ENCODE results near the gene ATP1A1.
A peak's percentile ranks its signal among the peaks of the same experiment; 100 is the strongest.

Gene ATP1A1

GRCh38 chr1:116418091-116418830 lies 45.2 kb downstream of the ATP1A1 start:
- H3K4me3 ChIP-seq (ENCODE audit: insufficient read depth in 1 of 2, low read depth in 1 of 2, low read length in 2 of 2), result peak overlapping the region; percentile 68 to 96
- H3K9me3 ChIP-seq (ENCODE audit: control insufficient read depth, low read length), result no peaks in the 10 kb centered on the region
- H4K91ac ChIP-seq (ENCODE audit: low read length), result peak overlapping the region; percentile 84
- peak overlapping the region in 1 of 2 experiments; percentile 95 for H3K14ac ChIP-seq (ENCODE audit: low read length in 2 of 2)
- peaks cover 7% of the 10 kb centered on the region for H3K79me1 ChIP-seq (replicated peaks; ENCODE audit: low read length, poor library complexity, severe bottlenecking)
- H3K27me3 ChIP-seq (ENCODE audit: control insufficient read depth in 1 of 2, insufficient read depth in 1 of 2, low read length in 2 of 2), result no peaks in the 10 kb centered on the region
- H3K27ac ChIP-seq (ENCODE audit: low read length, poor library complexity, severe bottlenecking), result no peak overlapping the region
- H3K9ac ChIP-seq (ENCODE audit: low read length), result peak overlapping the region; percentile 95
- H2AFZ ChIP-seq (ENCODE audit: low read depth, low read length), result peak overlapping the region; percentile 96
- no peaks in the 10 kb centered on the region for H3K36me3 ChIP-seq (ENCODE audit: control insufficient read depth in 1 of 2, insufficient read depth in 2 of 2, low read depth in 1 of 2, low read length in 2 of 2)
- H2AK5ac ChIP-seq (ENCODE audit: low read length, severe bottlenecking), result peak overlapping the region; percentile 11
- peak overlapping the region in 1 of 2 experiments; percentile 48 for H3K23ac ChIP-seq (ENCODE audit: low read length in 2 of 2)
- peak overlapping the region; percentile 52 for H3K4me2 ChIP-seq (ENCODE audit: low read length, poor library complexity, severe bottlenecking)
- peak overlapping the region; percentile 82 to 90 for H3K4ac ChIP-seq (ENCODE audit: low read depth in 1 of 2, low read length in 2 of 2)
- peak overlapping the region in 1 of 2 experiments; percentile 23 for H2BK12ac ChIP-seq (ENCODE audit: low read length in 2 of 2)
- DNase-seq, result peak; percentile 74
- no peak overlapping the region for H2BK120ac ChIP-seq (ENCODE audit: low read depth, low read length)
- no peak overlapping the region for H2BK5ac ChIP-seq (ENCODE audit: low read depth, low read length, poor library complexity, severe bottlenecking)
- peak overlapping the region; percentile 81 to 93 for H3K18ac ChIP-seq (ENCODE audit: low read depth in 1 of 2, low read length in 2 of 2)
- peak overlapping the region; percentile 31 for H2BK15ac ChIP-seq (ENCODE audit: low read depth, poor library complexity, severe bottlenecking)
- 2% methylated on average over 48 of the region's 48 CpGs for WGBS
- peak overlapping the region; percentile 100 for H4K8ac ChIP-seq (ENCODE audit: low read length)
- peaks cover 7% of the 10 kb centered on the region for H3K4me1 ChIP-seq (ENCODE audit: control insufficient read depth, insufficient read depth, low read depth, low read length)

GRCh38 chr1:116420417-116421200 lies 47.6 kb downstream of the ATP1A1 start:
- no peak overlapping the region for H2BK5ac ChIP-seq (ENCODE audit: low read depth, low read length, poor library complexity, severe bottlenecking)
- no peak for DNase-seq
- H3K27me3 ChIP-seq (ENCODE audit: control insufficient read depth in 1 of 2, insufficient read depth in 1 of 2, low read length in 2 of 2), result peaks cover 11 to 12% of the 10 kb centered on the region in 2 experiments
- no peak overlapping the region for H4K8ac ChIP-seq (ENCODE audit: low read length)
- H2BK120ac ChIP-seq (ENCODE audit: low read depth, low read length), result no peak overlapping the region
- H4K91ac ChIP-seq (ENCODE audit: low read length), result no peak overlapping the region
- no peak overlapping the region for H3K9ac ChIP-seq (ENCODE audit: low read length)
- no peak overlapping the region for H3K14ac ChIP-seq (ENCODE audit: low read length in 2 of 2)
- H3K9me3 ChIP-seq (ENCODE audit: control insufficient read depth, low read length), result no peaks in the 10 kb centered on the region
- no peak overlapping the region for H3K23ac ChIP-seq (ENCODE audit: low read length in 2 of 2)
- H3K79me1 ChIP-seq (replicated peaks; ENCODE audit: low read length, poor library complexity, severe bottlenecking), result peaks cover 7% of the 10 kb centered on the region
- no peak overlapping the region for H3K4me3 ChIP-seq (ENCODE audit: insufficient read depth in 1 of 2, low read depth in 1 of 2, low read length in 2 of 2)
- WGBS, result 54% methylated on average over 2 of the region's 2 CpGs
- no peak overlapping the region for H3K27ac ChIP-seq (ENCODE audit: low read length, poor library complexity, severe bottlenecking)
- no peaks in the 10 kb centered on the region for H3K36me3 ChIP-seq (ENCODE audit: control insufficient read depth in 1 of 2, insufficient read depth in 2 of 2, low read depth in 1 of 2, low read length in 2 of 2)
- peaks cover 7% of the 10 kb centered on the region for H3K4me1 ChIP-seq (ENCODE audit: control insufficient read depth, insufficient read depth, low read depth, low read length)
- no peak overlapping the region for H2BK15ac ChIP-seq (ENCODE audit: low read depth, poor library complexity, severe bottlenecking)
- H2AK5ac ChIP-seq (ENCODE audit: low read length, severe bottlenecking), result no peak overlapping the region
- H3K4ac ChIP-seq (ENCODE audit: low read depth in 1 of 2, low read length in 2 of 2), result no peak overlapping the region
- no peak overlapping the region for H3K4me2 ChIP-seq (ENCODE audit: low read length, poor library complexity, severe bottlenecking)
- no peak overlapping the region for H3K18ac ChIP-seq (ENCODE audit: low read depth in 1 of 2, low read length in 2 of 2)
- no peak overlapping the region for H2AFZ ChIP-seq (ENCODE audit: low read depth, low read length)
- no peak overlapping the region for H2BK12ac ChIP-seq (ENCODE audit: low read length in 2 of 2)

- H2BK120ac ChIP-seq (ENCODE audit: low read depth, low read length), result no peak overlapping the region
- H2AK5ac ChIP-seq (ENCODE audit: low read length, severe bottlenecking), result no peak overlapping the region
- H3K36me3 ChIP-seq (ENCODE audit: control insufficient read depth in 1 of 2, insufficient read depth in 2 of 2, low read depth in 1 of 2, low read length in 2 of 2), result no peaks in the 10 kb centered on the region
- peaks cover 2% of the 10 kb centered on the region for H3K4me1 ChIP-seq (ENCODE audit: control insufficient read depth, insufficient read depth, low read depth, low read length)
- no peaks in the 10 kb centered on the region for H3K9me3 ChIP-seq (ENCODE audit: control insufficient read depth, low read length)
- 89% methylated on average over 5 of the region's 5 CpGs for WGBS
- H3K4ac ChIP-seq (ENCODE audit: low read depth in 1 of 2, low read length in 2 of 2), result no peak overlapping the region
- no peak overlapping the region for H2BK15ac ChIP-seq (ENCODE audit: low read depth, poor library complexity, severe bottlenecking)
- no peak overlapping the region for H2AFZ ChIP-seq (ENCODE audit: low read depth, low read length)
- H2BK5ac ChIP-seq (ENCODE audit: low read depth, low read length, poor library complexity, severe bottlenecking), result no peak overlapping the region
- no peak overlapping the region for H3K4me2 ChIP-seq (ENCODE audit: low read length, poor library complexity, severe bottlenecking)
- H4K8ac ChIP-seq (ENCODE audit: low read length), result no peak overlapping the region
- H4K91ac ChIP-seq (ENCODE audit: low read length), result no peak overlapping the region
- H2BK12ac ChIP-seq (ENCODE audit: low read length in 2 of 2), result no peak overlapping the region
- H3K9ac ChIP-seq (ENCODE audit: low read length), result no peak overlapping the region
- no peak for DNase-seq
- no peak overlapping the region for H3K18ac ChIP-seq (ENCODE audit: low read depth in 1 of 2, low read length in 2 of 2)
- no peak overlapping the region for H3K4me3 ChIP-seq (ENCODE audit: insufficient read depth in 1 of 2, low read depth in 1 of 2, low read length in 2 of 2)
- no peak overlapping the region for H3K14ac ChIP-seq (ENCODE audit: low read length in 2 of 2)
- H3K79me1 ChIP-seq (replicated peaks; ENCODE audit: low read length, poor library complexity, severe bottlenecking), result no peaks in the 10 kb centered on the region
- peak overlapping the region in 1 of 2 experiments; percentile 30 for H3K23ac ChIP-seq (ENCODE audit: low read length in 2 of 2)
- H3K27me3 ChIP-seq (ENCODE audit: control insufficient read depth in 1 of 2, insufficient read depth in 1 of 2, low read length in 2 of 2), result peaks cover 16 to 17% of the 10 kb centered on the region in 2 experiments
- no peak overlapping the region for H3K27ac ChIP-seq (ENCODE audit: low read length, poor library complexity, severe bottlenecking)
These were observed 51.4 kb downstream of the ATP1A1 start for GRCh38 chr1:116424438-116424837.

GRCh38 chr1:116424863-116425262 lies 51.8 kb downstream of the ATP1A1 start:
- H3K9me3 ChIP-seq (ENCODE audit: control insufficient read depth, low read length), result no peaks in the 10 kb centered on the region
- no peak overlapping the region for H3K4me3 ChIP-seq (ENCODE audit: insufficient read depth in 1 of 2, low read depth in 1 of 2, low read length in 2 of 2)
- no peak overlapping the region for H3K23ac ChIP-seq (ENCODE audit: low read length in 2 of 2)
- H3K27me3 ChIP-seq (ENCODE audit: control insufficient read depth in 1 of 2, insufficient read depth in 1 of 2, low read length in 2 of 2), result peaks cover 17 to 20% of the 10 kb centered on the region in 2 experiments
- no peak overlapping the region for H4K8ac ChIP-seq (ENCODE audit: low read length)
- 67% methylated on average over 1 of the region's 1 CpG for WGBS
- peaks cover 2% of the 10 kb centered on the region for H3K4me1 ChIP-seq (ENCODE audit: control insufficient read depth, insufficient read depth, low read depth, low read length)
- H2BK15ac ChIP-seq (ENCODE audit: low read depth, poor library complexity, severe bottlenecking), result no peak overlapping the region
- no peak overlapping the region for H2BK5ac ChIP-seq (ENCODE audit: low read depth, low read length, poor library complexity, severe bottlenecking)
- H3K79me1 ChIP-seq (replicated peaks; ENCODE audit: low read length, poor library complexity, severe bottlenecking), result no peaks in the 10 kb centered on the region
- H3K27ac ChIP-seq (ENCODE audit: low read length, poor library complexity, severe bottlenecking), result no peak overlapping the region
- H3K36me3 ChIP-seq (ENCODE audit: control insufficient read depth in 1 of 2, insufficient read depth in 2 of 2, low read depth in 1 of 2, low read length in 2 of 2), result no peaks in the 10 kb centered on the region
- no peak for DNase-seq
- H2AFZ ChIP-seq (ENCODE audit: low read depth, low read length), result no peak overlapping the region
- no peak overlapping the region for H3K4me2 ChIP-seq (ENCODE audit: low read length, poor library complexity, severe bottlenecking)
- H3K14ac ChIP-seq (ENCODE audit: low read length in 2 of 2), result no peak overlapping the region
- no peak overlapping the region for H2BK12ac ChIP-seq (ENCODE audit: low read length in 2 of 2)
- no peak overlapping the region for H3K9ac ChIP-seq (ENCODE audit: low read length)
- no peak overlapping the region for H3K18ac ChIP-seq (ENCODE audit: low read depth in 1 of 2, low read length in 2 of 2)
- no peak overlapping the region for H4K91ac ChIP-seq (ENCODE audit: low read length)
- H2BK120ac ChIP-seq (ENCODE audit: low read depth, low read length), result no peak overlapping the region
- H2AK5ac ChIP-seq (ENCODE audit: low read length, severe bottlenecking), result no peak overlapping the region
- H3K4ac ChIP-seq (ENCODE audit: low read depth in 1 of 2, low read length in 2 of 2), result no peak overlapping the region

All from mesenchymal stem cell (in vitro differentiated cells and primary cell).